ENCODE measurements around the gene TSHZ1.

GRCh38 chr18:75206452-75207309 is 3.9 kb upstream of the TSHZ1 start:
- TF ChIP-seq EZH2 (IDR thresholded peaks at IDR 0.05; ENCODE audit: insufficient read depth, poor library complexity, severe bottlenecking) (no peak), EZH2phosphoT487 (IDR thresholded peaks at IDR 0.05; ENCODE audit: insufficient read depth, low read depth) (no peak)
